AG09319 (cell line): Measurements from ENCODE around the gene GNG7.
"Not testable (repeated sequence)": the region's sequence is repeated elsewhere in the genome, so short reads cannot be mapped to it uniquely, and the experiment has no call there.

Experiments
- DNase-seq: peaks from one replicate; pipeline ENCODE4 v3.0.0-alpha.2; 2010; ENCODE audit warnings: low read depth; ENCODE audit errors: extremely low read depth
- TF ChIP-seq, protein P1 (sequence below): IDR thresholded peaks from 2 replicates; pipeline ENCODE4 v1.5.1; 2011; ENCODE audit warnings: low read depth, mild to moderate bottlenecking, inconsistent platforms, low read length, moderate library complexity

The GNG7 gene

DNA sequence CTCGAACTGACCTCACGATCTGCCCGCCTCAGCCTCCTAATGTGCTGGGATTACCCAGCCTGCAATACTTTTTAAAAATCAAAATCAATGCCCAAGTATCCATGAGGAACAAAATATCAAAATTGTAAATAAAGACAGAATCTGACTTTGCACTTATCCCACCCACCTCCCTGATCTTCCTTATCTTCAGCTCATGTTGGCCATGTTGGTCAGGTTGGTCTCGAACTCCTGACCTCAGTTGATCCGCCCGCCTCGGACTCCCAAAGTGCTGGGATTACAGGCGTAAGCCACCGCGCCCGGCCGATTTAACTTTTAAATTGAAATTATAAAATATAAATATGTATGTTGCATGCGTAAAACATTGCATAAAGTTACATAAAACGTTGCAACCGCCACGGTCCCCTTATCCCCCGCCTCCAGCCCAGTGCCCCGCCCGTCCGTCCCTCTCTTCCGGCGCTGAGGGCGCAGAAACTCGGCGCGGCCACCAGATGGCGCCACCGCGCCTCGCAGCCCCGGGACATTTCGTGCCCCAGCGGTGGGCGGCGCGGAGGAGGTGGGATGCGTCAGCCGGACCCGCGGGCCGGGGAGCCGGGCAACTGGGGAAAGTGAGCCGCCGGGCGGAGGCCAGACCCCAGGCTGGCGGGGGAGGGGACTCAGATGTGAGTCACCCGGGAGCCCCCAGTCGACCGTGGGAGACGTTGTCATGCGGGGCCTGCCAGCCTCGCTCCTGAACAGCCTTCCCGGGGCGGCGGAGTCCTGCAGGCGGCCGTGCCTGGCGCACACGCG, 228.1 kb downstream of the GNG7 start:
- DNase-seq, result no peak

DNA sequence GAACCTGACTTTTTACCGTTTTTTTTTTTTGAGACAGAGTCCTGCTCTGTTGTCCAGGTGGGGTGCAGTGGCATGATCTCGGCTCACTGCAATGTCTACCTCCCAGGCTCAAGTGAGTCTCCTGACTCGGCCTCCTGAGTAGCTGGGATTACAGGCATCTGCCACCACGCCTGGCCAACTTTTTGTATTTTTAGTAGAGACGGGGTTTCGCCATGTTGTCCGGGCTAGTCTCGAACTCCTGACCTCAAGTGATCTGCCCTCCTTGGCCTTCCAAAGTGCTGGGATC, 232.6 kb downstream of the GNG7 start:
- DNase-seq, result not testable (repeated sequence)

More for the DNA sequence above, 228.1 kb downstream of the GNG7 start:
- TF ChIP-seq, protein P1, sequence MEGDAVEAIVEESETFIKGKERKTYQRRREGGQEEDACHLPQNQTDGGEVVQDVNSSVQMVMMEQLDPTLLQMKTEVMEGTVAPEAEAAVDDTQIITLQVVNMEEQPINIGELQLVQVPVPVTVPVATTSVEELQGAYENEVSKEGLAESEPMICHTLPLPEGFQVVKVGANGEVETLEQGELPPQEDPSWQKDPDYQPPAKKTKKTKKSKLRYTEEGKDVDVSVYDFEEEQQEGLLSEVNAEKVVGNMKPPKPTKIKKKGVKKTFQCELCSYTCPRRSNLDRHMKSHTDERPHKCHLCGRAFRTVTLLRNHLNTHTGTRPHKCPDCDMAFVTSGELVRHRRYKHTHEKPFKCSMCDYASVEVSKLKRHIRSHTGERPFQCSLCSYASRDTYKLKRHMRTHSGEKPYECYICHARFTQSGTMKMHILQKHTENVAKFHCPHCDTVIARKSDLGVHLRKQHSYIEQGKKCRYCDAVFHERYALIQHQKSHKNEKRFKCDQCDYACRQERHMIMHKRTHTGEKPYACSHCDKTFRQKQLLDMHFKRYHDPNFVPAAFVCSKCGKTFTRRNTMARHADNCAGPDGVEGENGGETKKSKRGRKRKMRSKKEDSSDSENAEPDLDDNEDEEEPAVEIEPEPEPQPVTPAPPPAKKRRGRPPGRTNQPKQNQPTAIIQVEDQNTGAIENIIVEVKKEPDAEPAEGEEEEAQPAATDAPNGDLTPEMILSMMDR, result peak; percentile 76

DNA sequence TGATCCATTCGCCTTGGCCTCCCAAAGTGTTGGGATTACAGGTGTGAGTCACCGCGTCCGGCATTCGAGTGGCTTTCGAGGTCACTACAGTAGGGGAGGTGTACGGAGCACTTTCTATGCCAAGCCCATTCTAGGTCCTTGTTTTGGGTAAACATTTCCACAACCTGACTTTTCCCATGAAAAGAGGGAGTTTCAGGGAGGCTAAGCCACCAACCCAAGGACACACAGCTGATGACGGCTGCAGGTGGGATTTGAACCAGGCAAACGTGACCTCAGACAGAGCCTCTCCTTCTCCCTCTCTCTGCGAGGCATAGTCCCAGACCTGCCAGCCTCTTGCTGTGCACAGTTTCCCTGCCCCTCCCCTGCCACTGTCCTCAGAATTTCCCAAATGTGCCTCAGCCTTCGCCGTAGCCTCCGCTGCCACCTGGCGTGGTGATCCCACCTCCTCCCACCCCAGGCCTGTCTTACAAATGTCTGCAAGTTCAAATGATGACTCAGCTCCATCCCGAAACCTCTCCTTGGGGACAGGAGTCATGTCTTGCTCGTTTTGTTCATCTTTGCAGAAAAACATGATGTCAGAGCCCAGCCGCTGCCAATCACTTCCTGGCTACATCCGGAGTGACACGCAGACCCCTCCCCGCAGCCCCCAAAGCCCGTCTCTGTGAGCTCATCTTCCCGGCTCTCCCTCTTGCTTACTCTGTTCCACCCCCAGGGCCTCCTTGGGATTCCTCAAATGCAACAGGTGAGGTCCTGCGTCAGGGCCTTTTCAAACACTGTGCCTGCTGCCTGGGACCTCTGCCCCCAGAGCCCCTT, 233.2 kb downstream of the GNG7 start:
- no peak for DNase-seq
- TF ChIP-seq, protein P1, result no peak

GRCh38 chr19:2468596-2468995, 233.9 kb downstream of the GNG7 start:
- TF ChIP-seq, protein P1, result no peak
- no peak for DNase-seq

DNA sequence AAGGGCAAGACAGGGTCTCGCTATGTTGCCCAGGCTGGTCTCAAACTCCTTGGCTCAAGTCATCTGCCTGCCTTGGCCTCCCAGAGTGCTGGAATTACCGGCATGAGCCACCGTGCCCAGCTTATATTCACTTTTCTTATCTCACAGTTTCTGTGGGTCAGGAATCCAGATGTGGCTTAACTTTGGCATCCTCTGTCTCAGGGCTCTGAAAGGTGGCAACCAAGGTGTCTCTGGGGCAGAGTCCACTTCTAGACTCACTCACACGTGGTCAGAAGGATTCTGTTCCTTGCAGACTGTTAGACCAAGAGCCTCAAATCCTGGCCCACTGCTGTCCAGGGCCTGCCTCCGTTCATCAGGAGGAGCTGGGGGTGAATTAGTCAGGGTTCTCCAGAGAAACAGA, 238.1 kb downstream of the GNG7 start:
- DNase-seq, result no peak
- TF ChIP-seq, protein P1, result no peak

- not testable (repeated sequence) for DNase-seq
Observed at GRCh38 chr19:2463694-2464093, 238.8 kb downstream of the GNG7 start.

GRCh38 chr19:2462635-2463421, 239.7 kb downstream of the GNG7 start:
- DNase-seq, result peak; percentile 97
- TF ChIP-seq, protein P1, result no peak
